HEK293T (cell line): ENCODE data around the gene CLCN3.

Experiments used
- ARNT ChIP-seq: fragments of 450-650 bp; IDR thresholded peaks from 2 replicates; pipeline ENCODE4 v1.6.1; 2017; ENCODE audit warnings: mild to moderate bottlenecking
- BHLHE40 ChIP-seq: fragments of 450-650 bp; IDR thresholded peaks from 2 replicates; pipeline ENCODE4 v1.6.1; 2016; ENCODE audit warnings: mild to moderate bottlenecking, moderate library complexity, borderline replicate concordance
- ELF4 ChIP-seq: fragments of 450-650 bp; IDR thresholded peaks from 2 replicates; pipeline ENCODE4 v1.6.1; 2017; ENCODE audit warnings: antibody characterized with exemption
- FOXM1 ChIP-seq: fragments of 450-650 bp; IDR thresholded peaks from 2 replicates; pipeline ENCODE4 v1.6.1; 2017; ENCODE audit warnings: mild to moderate bottlenecking, borderline replicate concordance
- HDGF ChIP-seq: fragments of 450-650 bp; IDR thresholded peaks from 2 replicates; pipeline ENCODE4 v1.6.1; 2017; ENCODE audit warnings: antibody characterized with exemption, borderline replicate concordance
- LEF1 ChIP-seq: fragments of 450-650 bp; IDR thresholded peaks from 2 replicates; pipeline ENCODE4 v1.6.1; 2017; ENCODE audit warnings: mild to moderate bottlenecking, borderline replicate concordance
- SUZ12 ChIP-seq: fragments of 450-650 bp; IDR thresholded peaks from 2 replicates; pipeline ENCODE4 v1.6.1; 2016; ENCODE audit warnings: mild to moderate bottlenecking
- ZNF384 ChIP-seq: fragments of 450-650 bp; IDR thresholded peaks from 2 replicates; pipeline ENCODE4 v1.6.1; 2016
- TF ChIP-seq, protein P1 (sequence below): fragments of 450-650 bp; IDR thresholded peaks from 2 replicates; pipeline ENCODE4 v1.6.1; 2016

DNA sequence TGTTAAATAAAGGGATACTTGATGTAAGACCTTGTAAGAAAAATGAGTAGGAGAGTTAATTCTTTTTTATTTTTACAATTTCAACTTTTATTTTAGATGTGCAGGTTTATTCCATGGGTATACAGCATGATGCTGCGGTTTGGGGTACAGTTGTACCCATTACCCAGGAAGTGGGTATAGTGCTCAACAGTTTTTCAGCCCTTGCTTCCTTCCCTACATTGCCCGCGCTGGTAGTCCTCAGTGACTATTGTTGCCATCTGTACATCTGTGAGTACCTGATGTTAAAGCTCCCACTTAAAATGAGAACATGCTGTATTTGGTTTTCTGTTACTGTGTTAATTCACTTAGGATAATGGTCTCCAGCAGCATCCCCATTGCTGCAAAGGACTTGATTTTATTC lies 9.7 kb downstream of the CLCN3 start:
- no peak for TF ChIP-seq ARNT
- TF ChIP-seq ZNF384 = no peak
- TF ChIP-seq SUZ12 = no peak
- no peak for TF ChIP-seq BHLHE40
- TF ChIP-seq LEF1 = no peak
- no peak for TF ChIP-seq ELF4
- TF ChIP-seq HDGF = no peak
- TF ChIP-seq, protein P1, sequence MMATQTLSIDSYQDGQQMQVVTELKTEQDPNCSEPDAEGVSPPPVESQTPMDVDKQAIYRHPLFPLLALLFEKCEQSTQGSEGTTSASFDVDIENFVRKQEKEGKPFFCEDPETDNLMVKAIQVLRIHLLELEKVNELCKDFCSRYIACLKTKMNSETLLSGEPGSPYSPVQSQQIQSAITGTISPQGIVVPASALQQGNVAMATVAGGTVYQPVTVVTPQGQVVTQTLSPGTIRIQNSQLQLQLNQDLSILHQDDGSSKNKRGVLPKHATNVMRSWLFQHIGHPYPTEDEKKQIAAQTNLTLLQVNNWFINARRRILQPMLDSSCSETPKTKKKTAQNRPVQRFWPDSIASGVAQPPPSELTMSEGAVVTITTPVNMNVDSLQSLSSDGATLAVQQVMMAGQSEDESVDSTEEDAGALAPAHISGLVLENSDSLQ = no peak
- TF ChIP-seq FOXM1 = no peak
